Trophoblast cell (in vitro differentiated cells and primary cell): ENCODE measurements around the gene SLC16A12.
"Not testable (repeated sequence)": the region's sequence is repeated elsewhere in the genome, so short reads cannot be mapped to it uniquely, and the experiment has no call there.

Experiments used
- DNase-seq, 2 donors: peaks; one replicate each; pipeline ENCODE4 v3.0.0-alpha.2; 2016
- H2AFZ ChIP-seq: 2 replicates; pipeline ENCODE4 v1.6.1; 2013; ENCODE audit warnings: low read length, moderate library complexity, mild to moderate bottlenecking; ENCODE audit not compliant: insufficient read depth, poor library complexity
- H2AK5ac ChIP-seq: 2 replicates; pipeline ENCODE4 v1.6.1; 2013; ENCODE audit warnings: mild to moderate bottlenecking, low read length
- H2BK120ac ChIP-seq: 2 replicates; pipeline ENCODE4 v1.6.1; 2013; ENCODE audit warnings: low read length, mild to moderate bottlenecking, moderate library complexity; ENCODE audit not compliant: insufficient read depth, poor library complexity
- H2BK12ac ChIP-seq: 2 replicates; pipeline ENCODE4 v1.6.1; 2013; ENCODE audit warnings: mild to moderate bottlenecking, low read length, moderate library complexity
- H2BK5ac ChIP-seq: 2 replicates; pipeline ENCODE4 v1.6.1; 2013; ENCODE audit warnings: low read length, low read depth, moderate library complexity, mild to moderate bottlenecking; ENCODE audit not compliant: poor library complexity
- H3K14ac ChIP-seq: 2 replicates; pipeline ENCODE4 v1.6.1; 2013; ENCODE audit warnings: mild to moderate bottlenecking, low read length
- H3K18ac ChIP-seq: 2 replicates; pipeline ENCODE4 v1.6.1; 2013; ENCODE audit warnings: mild to moderate bottlenecking, low read length
- H3K23ac ChIP-seq: 2 replicates; pipeline ENCODE4 v1.6.1; 2013; ENCODE audit warnings: low read length
- H3K27ac ChIP-seq: 2 replicates; pipeline ENCODE4 v1.5.1; 2013; ENCODE audit warnings: low read depth, mild to moderate bottlenecking, inconsistent platforms, low read length, moderate library complexity
- H3K27me3 ChIP-seq: 2 replicates; pipeline ENCODE4 v1.6.1; 2013; ENCODE audit warnings: inconsistent platforms, mild to moderate bottlenecking, low read length, moderate library complexity; ENCODE audit not compliant: insufficient read depth
- H3K36me3 ChIP-seq, 2 experiments: 1 replicate in 1 of 2; 2 replicates in 1 of 2; pipeline ENCODE4 v1.6.1; 2013; ENCODE audit warnings: low read length in 2 of 2, mild to moderate bottlenecking in 2 of 2, moderate library complexity in 1 of 2; ENCODE audit not compliant: insufficient read depth in 2 of 2, control insufficient read depth in 1 of 2
- H3K4ac ChIP-seq: 2 replicates; pipeline ENCODE4 v1.6.1; 2013; ENCODE audit warnings: low read depth, mild to moderate bottlenecking, low read length, moderate library complexity
- H3K4me1 ChIP-seq, 2 experiments: 1 replicate in 1 of 2; 2 replicates in 1 of 2; pipeline ENCODE4 v1.6.1; 2013; ENCODE audit warnings: low read length in 2 of 2, mild to moderate bottlenecking in 2 of 2, moderate library complexity in 1 of 2; ENCODE audit not compliant: insufficient read depth in 2 of 2, control insufficient read depth in 1 of 2
- H3K4me2 ChIP-seq: 2 replicates; pipeline ENCODE4 v1.6.1; 2013; ENCODE audit warnings: inconsistent platforms, mild to moderate bottlenecking, low read length, moderate library complexity
- H3K4me3 ChIP-seq: 2 replicates; pipeline ENCODE4 v1.5.1; 2013; ENCODE audit warnings: mild to moderate bottlenecking, low read depth, low read length, inconsistent platforms
- H3K79me1 ChIP-seq: one replicate; pipeline ENCODE4 v1.6.1; 2013; ENCODE audit warnings: low read length
- H3K79me2 ChIP-seq: 2 replicates; pipeline ENCODE4 v1.6.1; 2013; ENCODE audit warnings: low read length, mild to moderate bottlenecking; ENCODE audit not compliant: control insufficient read depth, insufficient read depth, poor library complexity
- H3K9ac ChIP-seq: 2 replicates; pipeline ENCODE4 v1.6.1; 2013; ENCODE audit warnings: mild to moderate bottlenecking, low read length
- H3K9me3 ChIP-seq: 2 replicates; pipeline ENCODE4 v1.6.1; 2013; ENCODE audit warnings: low read depth, mild to moderate bottlenecking, control low read depth, inconsistent platforms, low read length; ENCODE audit not compliant: insufficient read depth
- H4K12ac ChIP-seq: 2 replicates; pipeline ENCODE4 v1.6.1; 2013; ENCODE audit warnings: low read depth, mild to moderate bottlenecking, low read length, moderate library complexity
- H4K8ac ChIP-seq: 2 replicates; pipeline ENCODE4 v1.6.1; 2013; ENCODE audit warnings: low read depth, mild to moderate bottlenecking, low read length, moderate library complexity
- H4K91ac ChIP-seq: one replicate; pipeline ENCODE4 v1.6.1; 2013; ENCODE audit warnings: low read depth, mild to moderate bottlenecking, low read length, moderate library complexity
- WGBS: extraction: QIAGEN DNeasy Blood & Tissue Kit; methylation state at CpG from one replicate; pipeline ENCODE4 v1.1.7; 2013; ENCODE audit warnings: missing lambda C conversion rate; ENCODE audit not compliant: insufficient read length, insufficient coverage; ENCODE audit errors: extremely low coverage; 5-methylcytosine and 5-hydroxymethylcytosine counted together

Gene SLC16A12

DNA sequence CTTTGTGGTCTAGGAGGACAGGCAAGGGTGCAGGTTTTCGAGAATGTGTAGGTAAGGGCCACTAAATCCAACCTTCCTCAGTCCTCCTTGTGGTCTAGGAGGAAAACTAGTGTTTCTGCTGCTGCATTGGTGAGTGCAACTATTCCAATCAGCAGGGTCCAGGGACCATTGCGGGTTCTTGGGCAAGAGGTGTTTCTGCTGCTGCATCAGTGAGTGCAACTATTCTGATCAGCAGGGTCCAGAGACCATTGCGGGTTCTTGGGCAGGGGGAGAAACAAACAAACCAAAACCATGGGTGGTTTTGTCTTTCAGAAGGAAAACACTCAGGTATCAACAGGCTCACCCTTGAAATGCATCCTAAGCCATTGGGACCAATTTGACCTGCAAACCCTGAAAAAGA lies 127.6 kb downstream of the SLC16A12 start:
- not testable (repeated sequence) for H3K79me2 ChIP-seq, H4K12ac ChIP-seq, H2BK5ac ChIP-seq, H4K91ac ChIP-seq, H3K23ac ChIP-seq, H3K79me1 ChIP-seq, H3K27me3 ChIP-seq, H3K14ac ChIP-seq, H3K4ac ChIP-seq, H3K4me1 ChIP-seq, H3K4me2 ChIP-seq, H2AFZ ChIP-seq, H3K4me3 ChIP-seq, H2AK5ac ChIP-seq, H2BK12ac ChIP-seq, H4K8ac ChIP-seq, H3K18ac ChIP-seq, H3K27ac ChIP-seq, DNase-seq, H3K9ac ChIP-seq, H3K36me3 ChIP-seq, H2BK120ac ChIP-seq, H3K9me3 ChIP-seq
- whole genome bisulfite sequencing, result no CpG with 5 or more reads among the region's 3 CpGs

GRCh38 chr10:89406178-89406577 lies 129.2 kb downstream of the SLC16A12 start:
- H3K14ac ChIP-seq, H3K79me1 ChIP-seq, H2BK12ac ChIP-seq, H4K8ac ChIP-seq, H3K4me1 ChIP-seq, H3K9ac ChIP-seq, H2AK5ac ChIP-seq, H3K4me2 ChIP-seq, H2BK5ac ChIP-seq, H3K27me3 ChIP-seq, H3K18ac ChIP-seq, H4K91ac ChIP-seq, H3K79me2 ChIP-seq, H3K9me3 ChIP-seq, H2AFZ ChIP-seq, H2BK120ac ChIP-seq, H3K23ac ChIP-seq, H4K12ac ChIP-seq, DNase-seq, H3K4me3 ChIP-seq, H3K27ac ChIP-seq, H3K4ac ChIP-seq, H3K36me3 ChIP-seq: not testable (repeated sequence)
- WGBS, result no CpG with 5 or more reads among the region's 9 CpGs

GRCh38 chr10:89404104-89405047 lies 131.0 kb downstream of the SLC16A12 start:
- Histone ChIP-seq H2AK5ac (no peak overlapping the region), H3K14ac (no peak overlapping the region), H2BK12ac (no peak overlapping the region), H4K8ac (no peak overlapping the region), H4K12ac (no peak overlapping the region), H3K27ac (no peak overlapping the region), H3K4me1 (no peaks in the 10 kb centered on the region), H3K9me3 (no peaks in the 10 kb centered on the region), H3K79me2 (no peaks in the 10 kb centered on the region), H3K27me3 (no peaks in the 10 kb centered on the region), H3K4ac (no peak overlapping the region), H3K23ac (no peak overlapping the region), H3K9ac (no peak overlapping the region), H4K91ac (no peak overlapping the region), H3K4me2 (no peak overlapping the region), H3K4me3 (no peak overlapping the region), H3K18ac (no peak overlapping the region), H2AFZ (no peak overlapping the region), H2BK5ac (no peak overlapping the region), H3K79me1 (no peaks in the 10 kb centered on the region), H3K36me3 (no peaks in the 10 kb centered on the region), H2BK120ac (no peak overlapping the region)
- no peak for DNase-seq
- no CpG with 5 or more reads among the region's 11 CpGs for WGBS

DNA sequence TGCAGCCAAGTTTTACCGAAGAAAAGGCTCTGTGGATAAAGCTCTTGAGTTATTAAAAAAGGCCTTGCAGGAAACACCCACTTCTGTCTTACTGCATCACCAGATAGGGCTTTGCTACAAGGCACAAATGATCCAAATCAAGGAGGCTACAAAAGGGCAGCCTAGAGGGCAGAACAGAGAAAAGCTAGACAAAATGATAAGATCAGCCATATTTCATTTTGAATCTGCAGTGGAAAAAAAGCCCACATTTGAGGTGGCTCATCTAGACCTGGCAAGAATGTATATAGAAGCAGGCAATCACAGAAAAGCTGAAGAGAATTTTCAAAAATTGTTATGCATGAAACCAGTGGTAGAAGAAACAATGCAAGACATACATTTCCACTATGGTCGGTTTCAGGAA lies 132.4 kb downstream of the SLC16A12 start:
- Histone ChIP-seq H3K79me2 (no peaks in the 10 kb centered on the region), H3K14ac (no peak overlapping the region), H2AFZ (no peak overlapping the region), H3K4ac (no peak overlapping the region), H2AK5ac (no peak overlapping the region), H4K8ac (no peak overlapping the region), H3K9ac (no peak overlapping the region), H3K23ac (no peak overlapping the region), H4K12ac (no peak overlapping the region), H3K18ac (no peak overlapping the region), H2BK120ac (no peak overlapping the region), H3K4me1 (no peaks in the 10 kb centered on the region), H3K27ac (no peak overlapping the region), H3K27me3 (no peaks in the 10 kb centered on the region), H3K4me2 (no peak overlapping the region), H2BK5ac (no peak overlapping the region), H3K4me3 (no peak overlapping the region), H3K36me3 (no peaks in the 10 kb centered on the region), H2BK12ac (no peak overlapping the region), H3K9me3 (no peaks in the 10 kb centered on the region), H4K91ac (no peak overlapping the region), H3K79me1 (no peaks in the 10 kb centered on the region)
- DNase-seq, result no peak
- no CpG with 5 or more reads among the region's 2 CpGs for WGBS
